Measurements from ENCODE around the gene DCDC2B.
A peak's percentile ranks its signal among the peaks of the same experiment; 100 is the strongest.

DCDC2B gene

GRCh38 chr1:32223683-32224082, 14.8 kb downstream of the DCDC2B start:
- no peak for DNase-seq (ENCODE audit: low read depth)
- TF ChIP-seq CTCF (conservative IDR thresholded peaks at IDR 0.05; ENCODE audit: low read depth, low read length) = peak; percentile 41
- no peak overlapping the region for H3K4me3 ChIP-seq (ENCODE audit: low read depth, low read length)

GRCh38 chr1:32224285-32224684, 15.4 kb downstream of the DCDC2B start:
- H3K4me3 ChIP-seq (ENCODE audit: low read depth, low read length) = no peak overlapping the region
- no peak for DNase-seq (ENCODE audit: low read depth)

GRCh38 chr1:32228771-32229170, 19.9 kb downstream of the DCDC2B start:
- no peak overlapping the region for H3K4me3 ChIP-seq (ENCODE audit: low read depth, low read length)
- TF ChIP-seq CTCF (conservative IDR thresholded peaks at IDR 0.05; ENCODE audit: low read depth, low read length) = no peak
- no peak for DNase-seq (ENCODE audit: low read depth)

More at GRCh38 chr1:32224285-32224684, 15.4 kb downstream of the DCDC2B start:
- no peak for TF ChIP-seq CTCF (conservative IDR thresholded peaks at IDR 0.05; ENCODE audit: low read depth, low read length)

- H3K4me3 ChIP-seq (ENCODE audit: low read depth, low read length) = no peak overlapping the region
- TF ChIP-seq CTCF (conservative IDR thresholded peaks at IDR 0.05; ENCODE audit: low read depth, low read length) = no peak
- no peak for DNase-seq (ENCODE audit: low read depth)
Observed at GRCh38 chr1:32231843-32232432, 23.0 kb downstream of the DCDC2B start.

GRCh38 chr1:32232558-32233304, 23.8 kb downstream of the DCDC2B start:
- no peak overlapping the region for H3K4me3 ChIP-seq (ENCODE audit: low read depth, low read length)
- DNase-seq (ENCODE audit: low read depth) = no peak
- TF ChIP-seq CTCF (conservative IDR thresholded peaks at IDR 0.05; ENCODE audit: low read depth, low read length) = no peak

- no peak overlapping the region for H3K4me3 ChIP-seq (ENCODE audit: low read depth, low read length)
- no peak for TF ChIP-seq CTCF (conservative IDR thresholded peaks at IDR 0.05; ENCODE audit: low read depth, low read length)
Observed at GRCh38 chr1:32234792-32235191, 25.9 kb downstream of the DCDC2B start.

GRCh38 chr1:32239337-32239736, 30.4 kb downstream of the DCDC2B start:
- TF ChIP-seq CTCF (conservative IDR thresholded peaks at IDR 0.05; ENCODE audit: low read depth, low read length) = no peak
- no peak overlapping the region for H3K4me3 ChIP-seq (ENCODE audit: low read depth, low read length)
- DNase-seq (ENCODE audit: low read depth) = no peak

More at GRCh38 chr1:32234792-32235191, 25.9 kb downstream of the DCDC2B start:
- no peak for DNase-seq (ENCODE audit: low read depth)
